Ovary (tissue), 3 donors: ENCODE results near the gene THTPA.

ENCODE experiments used
- CTCF ChIP-seq, 3 donors: fragments of 450-650 bp in 2 of 3; fragments of 200-600 bp in 1 of 3; IDR thresholded peaks; one replicate each; pipeline versions ENCODE4 v1.5.1 to v1.8.0; 2016 to 2022; ENCODE audit warnings: antibody characterized with exemption in 3 of 3, mild to moderate bottlenecking in 1 of 3
- EP300 ChIP-seq: sonication (generic); formaldehyde crosslinking; IDR thresholded peaks from one replicate; pipeline ENCODE4 v1.6.1; 2017; ENCODE audit warnings: antibody characterized with exemption
- POLR2A ChIP-seq: fragments of 450-650 bp; IDR thresholded peaks from one replicate; pipeline ENCODE4 v1.6.1; 2017; ENCODE audit warnings: antibody characterized with exemption, mild to moderate bottlenecking, moderate library complexity
- donor health status: DM: no; HTN: no; CAD: no.

- TF ChIP-seq CTCF (IDR thresholded peaks at IDR 0.05) (no peak), POLR2A (no peak), EP300 (no peak)
Observed at GRCh38 chr14:23533652-23534435, 22.2 kb upstream of the THTPA start.
